IPS DF 4.7 (cell line): ENCODE results near the gene NEIL1.
"Not testable (repeated sequence)": the region's sequence is repeated elsewhere in the genome, so short reads cannot be mapped to it uniquely, and the experiment has no call there.

ENCODE experiments used
- DNase-seq: peaks from one replicate; pipeline ENCODE4 v3.0.0-alpha.2; 2013; ENCODE audit warnings: low spot score; ENCODE audit errors: extremely low read depth

The NEIL1 gene

DNA sequence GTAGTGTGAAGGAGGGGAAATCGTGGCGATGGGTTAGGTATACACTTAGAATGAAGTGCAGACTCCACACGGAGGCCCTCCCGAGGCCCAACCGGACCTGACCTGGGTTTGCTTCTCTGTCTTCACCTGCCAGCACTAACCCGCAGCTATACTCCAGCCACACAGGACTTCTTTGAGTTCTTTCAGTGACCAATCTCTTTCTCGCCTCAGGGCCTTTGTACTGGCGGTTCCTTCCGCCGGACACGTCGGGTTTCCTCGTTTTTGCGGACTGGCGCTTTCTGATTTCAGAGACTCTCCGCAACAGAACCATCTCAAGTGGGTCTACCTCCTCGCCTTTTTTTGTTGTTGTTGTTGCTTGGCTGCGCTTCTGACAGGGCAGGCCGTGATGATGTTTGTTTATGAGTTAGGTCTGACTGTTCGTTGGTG is at the start of gene NEIL1:
Gene NEIL1, plus strand, starts transcription at position 244 of the 426 bp plus-strand sequence. CDS start 1,867 bp downstream, outside the sequence.
- DNase-seq: no peak

GRCh38 chr15:75298541-75299310 is 48.1 kb upstream of the NEIL1 start:
- DNase-seq: not testable (repeated sequence)

DNA sequence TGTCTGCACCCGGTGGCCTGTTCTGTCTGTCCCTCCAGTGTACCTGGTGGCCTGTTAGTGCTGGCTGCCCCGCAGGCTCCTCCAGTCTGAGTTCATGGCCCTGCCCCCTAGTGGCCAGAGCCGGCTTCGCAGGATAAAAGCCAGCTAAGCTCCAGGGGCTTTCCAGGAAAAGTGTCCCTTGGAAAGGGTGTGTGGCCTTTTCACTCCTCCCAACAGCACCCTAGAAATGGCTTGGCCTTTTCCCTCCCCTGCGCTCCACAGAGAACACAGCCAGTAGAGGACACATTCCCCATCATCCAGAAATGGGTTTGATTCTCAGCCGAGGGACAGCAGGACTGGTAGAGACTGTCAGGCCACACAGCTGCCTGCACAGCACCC is 47.5 kb upstream of the NEIL1 start:
- DNase-seq: not testable (repeated sequence)

- DNase-seq: not testable (repeated sequence)
Observed at GRCh38 chr15:75300026-75300425, 46.8 kb upstream of the NEIL1 start.

- DNase-seq: no peak
Observed at GRCh38 chr15:75302318-75302717, 44.5 kb upstream of the NEIL1 start.

DNA sequence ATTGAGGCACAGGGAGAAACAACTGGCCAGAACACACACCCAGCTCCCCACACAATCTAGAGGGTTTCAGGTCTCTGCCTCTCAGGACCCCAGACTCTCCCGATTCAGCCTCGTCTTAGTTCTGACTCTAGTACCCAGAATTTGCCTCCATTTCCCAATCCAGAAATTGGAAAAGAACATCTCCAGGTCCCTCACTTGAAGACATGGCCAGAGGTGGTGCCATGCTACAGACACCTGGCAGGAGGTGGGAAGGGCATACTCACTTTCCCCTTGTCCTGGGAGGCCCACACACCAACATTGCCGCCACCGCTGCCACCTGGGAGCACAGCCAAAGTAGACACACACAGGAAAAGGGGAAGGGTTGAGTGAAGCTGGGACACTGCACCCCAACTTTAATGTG is 44.1 kb upstream of the NEIL1 start:
- DNase-seq: not testable (repeated sequence)

GRCh38 chr15:75306188-75306587 is 40.7 kb upstream of the NEIL1 start:
- DNase-seq: no peak

GRCh38 chr15:75307778-75308390 is 39.0 kb upstream of the NEIL1 start:
- peak; percentile 38 for DNase-seq

- no peak for DNase-seq
Observed at GRCh38 chr15:75309711-75310110, 37.1 kb upstream of the NEIL1 start.

- not testable (repeated sequence) for DNase-seq
Observed at GRCh38 chr15:75312548-75312947, 34.3 kb upstream of the NEIL1 start.

- no peak for DNase-seq
Observed at GRCh38 chr15:75313116-75313845, 33.6 kb upstream of the NEIL1 start.

- DNase-seq: no peak
Observed at GRCh38 chr15:75314552-75315290, 32.1 kb upstream of the NEIL1 start.

GRCh38 chr15:75319231-75319897 is 27.5 kb upstream of the NEIL1 start:
- not testable (repeated sequence) for DNase-seq

GRCh38 chr15:75321711-75322110 is 25.1 kb upstream of the NEIL1 start:
- DNase-seq: no peak

GRCh38 chr15:75325922-75326321 is 20.9 kb upstream of the NEIL1 start:
- no peak for DNase-seq

GRCh38 chr15:75327005-75327404 is 19.8 kb upstream of the NEIL1 start:
- no peak for DNase-seq

DNA sequence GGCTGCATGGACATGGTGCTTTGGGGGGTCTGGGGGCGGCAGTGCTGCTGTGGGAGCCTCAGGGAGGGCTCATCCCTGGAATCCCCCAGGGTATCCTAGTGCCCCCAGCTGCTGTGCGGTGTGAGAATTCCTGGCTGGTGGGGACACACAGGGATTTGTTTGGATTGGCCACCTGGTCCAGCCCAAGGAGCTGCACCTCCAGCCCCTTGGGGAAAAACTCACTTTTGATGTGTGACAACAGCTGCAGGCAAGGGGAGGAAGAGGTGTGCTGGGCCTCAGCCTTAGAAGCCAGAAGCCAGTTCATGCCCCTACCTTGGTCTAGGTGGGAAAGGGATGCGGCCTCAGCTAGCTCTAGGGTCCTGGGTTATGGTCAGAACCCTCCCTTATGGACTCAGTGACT is 19.3 kb upstream of the NEIL1 start:
- DNase-seq: no peak

DNA sequence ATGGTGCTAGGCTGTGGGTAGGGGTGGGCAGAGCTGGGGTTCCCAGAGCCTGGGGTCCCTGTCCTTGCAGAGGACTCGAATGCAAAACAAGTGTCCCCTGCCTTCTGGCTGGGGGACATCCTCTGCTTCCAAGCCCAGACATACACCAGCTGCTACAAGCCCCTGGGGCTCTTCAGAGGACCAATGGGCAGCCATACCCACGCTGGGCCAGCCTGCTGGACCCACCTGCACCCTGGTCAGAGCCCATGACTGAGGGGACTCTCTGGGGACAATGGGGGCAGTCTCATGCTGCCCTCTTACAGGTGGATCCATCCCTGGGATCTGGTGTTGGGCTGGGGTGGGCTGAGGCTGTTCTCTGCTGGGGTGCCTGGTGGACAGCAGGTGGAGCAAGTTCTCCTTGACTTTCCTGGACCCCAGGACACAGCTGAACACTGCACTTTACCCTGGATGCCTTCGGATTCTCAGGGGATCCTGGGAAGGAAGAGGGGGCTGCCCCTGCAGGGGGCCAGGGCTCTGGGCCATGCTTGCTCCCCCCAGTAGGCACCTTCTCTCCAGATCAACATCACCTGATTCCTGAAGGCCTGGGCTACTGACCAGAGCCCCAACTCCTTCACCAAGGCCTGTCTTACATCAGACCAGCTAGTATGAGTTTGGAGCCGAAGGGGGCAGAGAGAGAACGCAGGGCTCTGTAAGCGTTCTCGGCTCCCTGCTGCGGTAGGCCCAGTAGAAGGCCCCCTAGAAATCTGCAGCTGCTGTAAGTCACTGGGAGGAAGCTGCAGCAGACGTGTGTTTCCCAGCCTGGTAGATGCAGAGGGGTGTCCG is 18.1 kb upstream of the NEIL1 start:
- no peak for DNase-seq

- DNase-seq: no peak
Observed at GRCh38 chr15:75329571-75329970, 17.3 kb upstream of the NEIL1 start.

DNA sequence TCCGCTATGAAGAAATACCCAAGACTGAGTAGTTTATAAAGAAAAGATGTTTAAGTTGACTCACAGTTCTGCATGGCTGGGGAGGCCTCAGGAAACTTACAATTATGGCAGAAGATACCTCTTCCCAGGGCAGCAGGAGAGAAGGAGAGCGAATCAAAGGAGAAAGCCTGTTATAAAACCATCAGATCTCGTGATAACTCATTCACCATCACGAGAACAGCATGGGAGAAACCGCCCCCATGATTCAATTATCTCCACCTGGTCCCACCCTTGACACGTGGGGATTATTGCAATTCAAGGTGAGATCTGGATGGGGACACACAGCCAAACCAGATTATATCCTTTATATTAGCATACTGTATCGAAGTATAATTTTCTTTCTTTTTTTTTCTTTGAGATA is 14.7 kb upstream of the NEIL1 start:
- DNase-seq: not testable (repeated sequence)
